Skeletal muscle satellite cell (primary cell): ENCODE data around the gene RNASE7.

Experiments used
- H3K27me3 ChIP-seq: 2 replicates; pipeline ENCODE4 v1.7.0; 2013; ENCODE audit warnings: low read length; ENCODE audit not compliant: control insufficient read depth, insufficient read depth
- H3K36me3 ChIP-seq: 2 replicates; pipeline ENCODE4 v1.7.0; 2013; ENCODE audit warnings: mild to moderate bottlenecking, control low read depth, low read length; ENCODE audit not compliant: insufficient read depth
- H3K4me1 ChIP-seq: 2 replicates; pipeline ENCODE4 v1.7.0; 2013; ENCODE audit warnings: low read length; ENCODE audit not compliant: control insufficient read depth, insufficient read depth
- H3K4me2 ChIP-seq: 2 replicates; pipeline ENCODE4 v1.7.0; 2013; ENCODE audit warnings: mild to moderate bottlenecking, low read length
- H3K4me3 ChIP-seq: 2 replicates; pipeline ENCODE4 v1.7.0; 2013; ENCODE audit warnings: low read length
- H3K9ac ChIP-seq: 2 replicates; pipeline ENCODE4 v1.7.0; 2013; ENCODE audit warnings: mild to moderate bottlenecking, low read depth, low read length, moderate library complexity
- H3K9me3 ChIP-seq: replicated peaks from 2 replicates; pipeline ENCODE4 v1.7.0; 2013; ENCODE audit warnings: mild to moderate bottlenecking, control low read depth, low read length

RNASE7 gene

DNA sequence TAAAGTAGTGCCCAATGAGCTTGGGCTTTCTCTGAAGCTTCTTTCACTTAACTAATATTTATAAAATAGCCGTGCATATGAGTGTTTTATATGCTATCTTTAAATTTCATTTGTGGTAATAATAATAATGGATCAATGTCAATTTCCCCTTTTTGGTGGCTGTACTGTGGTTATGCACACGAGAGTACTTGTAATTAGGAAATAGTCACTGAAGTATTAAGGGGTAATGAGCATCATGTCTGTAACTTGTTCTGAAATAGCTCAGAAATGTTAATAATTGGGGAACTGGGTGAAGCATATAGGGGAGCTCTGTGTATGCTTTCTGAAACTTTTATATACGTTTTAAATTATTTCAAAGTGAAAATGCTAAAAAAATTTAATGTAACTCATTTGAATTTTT is 8.4 kb downstream of the RNASE7 start:
- H3K4me1 ChIP-seq: peaks cover 4% of the 10 kb centered on the region
- H3K36me3 ChIP-seq: no peaks in the 10 kb centered on the region
- peaks cover 7% of the 10 kb centered on the region for H3K27me3 ChIP-seq
- no peak overlapping the region for H3K4me2 ChIP-seq
- H3K4me3 ChIP-seq: no peak overlapping the region
- no peaks in the 10 kb centered on the region for H3K9me3 ChIP-seq
- H3K9ac ChIP-seq: no peak overlapping the region

DNA sequence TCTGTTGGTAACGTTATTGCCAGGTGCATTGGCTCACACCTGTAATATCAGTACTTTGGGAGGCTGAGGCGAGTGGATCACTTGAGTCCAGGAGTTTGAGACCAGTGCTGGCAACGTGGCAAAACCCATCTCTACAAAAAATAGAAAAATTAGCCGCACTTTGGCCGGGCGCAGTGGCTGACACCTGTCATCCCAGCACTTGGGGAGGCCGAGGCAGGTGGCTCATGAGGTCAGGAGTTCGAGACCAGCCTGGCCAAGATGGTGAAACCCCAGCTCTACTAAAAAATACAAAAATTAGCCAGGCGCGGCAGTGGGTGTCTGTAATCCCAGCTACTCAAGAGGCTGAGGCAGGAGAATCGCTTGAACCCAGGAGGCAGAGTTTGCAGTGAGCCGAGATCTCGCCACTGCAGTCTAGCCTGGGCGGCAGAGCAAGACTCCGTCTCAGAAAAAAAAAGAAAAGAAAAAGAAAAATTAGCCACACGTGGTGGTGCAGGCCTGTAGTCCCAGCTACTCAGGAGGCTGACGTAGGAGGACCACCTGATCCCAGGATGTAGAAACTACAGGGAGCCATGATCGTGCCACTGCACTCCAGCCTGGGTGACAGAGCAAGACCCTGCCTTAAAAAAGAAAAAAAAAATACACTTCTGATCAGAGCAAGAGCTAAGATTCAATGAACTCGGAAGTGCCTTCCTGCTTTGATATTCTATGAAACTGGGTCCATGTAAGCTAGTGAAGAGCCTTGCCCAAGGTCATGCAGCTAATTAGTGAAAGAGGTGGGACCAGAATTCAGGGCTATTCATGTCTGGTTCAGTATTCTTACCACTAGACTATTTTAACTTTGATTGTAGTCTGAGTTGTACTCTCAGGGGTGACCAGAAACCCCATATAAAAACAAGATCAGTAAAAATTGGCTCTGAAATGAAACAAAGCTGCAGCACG is 11.3 kb downstream of the RNASE7 start:
- Histone ChIP-seq H3K36me3 (no peaks in the 10 kb centered on the region), H3K4me2 (no peak overlapping the region)

DNA sequence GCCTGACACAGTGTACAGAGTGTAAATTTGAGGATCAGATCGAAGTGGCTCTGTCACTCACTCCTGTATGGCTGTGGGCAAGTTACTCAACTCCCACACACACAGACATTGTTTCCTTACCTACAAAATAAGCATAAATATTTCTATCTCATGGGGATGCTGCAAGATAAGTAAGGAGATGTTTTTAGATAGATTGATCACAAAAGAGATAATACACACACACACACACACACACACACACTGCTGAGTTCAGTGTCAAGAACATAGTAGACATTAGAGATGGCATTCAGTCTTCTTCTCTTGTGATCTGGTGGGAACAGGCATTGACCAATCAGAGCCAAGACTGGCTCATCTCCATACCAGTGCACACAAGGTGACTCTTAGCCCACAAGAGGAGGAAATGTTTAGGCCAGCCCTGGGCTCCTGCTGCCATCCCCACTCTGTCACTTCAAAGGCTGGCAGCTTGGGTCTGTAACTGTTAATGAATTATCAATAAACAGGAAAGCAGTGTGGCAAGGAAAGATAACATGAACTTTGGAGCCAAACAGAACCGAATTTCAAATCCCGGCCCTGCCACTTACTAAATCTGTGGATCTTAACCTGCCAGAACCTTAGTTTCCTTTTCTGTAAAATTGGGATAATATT is 12.1 kb downstream of the RNASE7 start:
- Histone ChIP-seq H3K9me3 (no peaks in the 10 kb centered on the region), H3K4me2 (no peak overlapping the region), H3K4me1 (no peaks in the 10 kb centered on the region), H3K4me3 (no peak overlapping the region), H3K36me3 (no peaks in the 10 kb centered on the region), H3K27me3 (peaks cover 6% of the 10 kb centered on the region), H3K9ac (no peak overlapping the region)

More for the DNA sequence above, 11.3 kb downstream of the RNASE7 start:
- no peaks in the 10 kb centered on the region for H3K9me3 ChIP-seq
- H3K9ac ChIP-seq: no peak overlapping the region
- H3K27me3 ChIP-seq: peaks cover 6% of the 10 kb centered on the region
- H3K4me3 ChIP-seq: no peak overlapping the region
- peaks cover 4% of the 10 kb centered on the region for H3K4me1 ChIP-seq

DNA sequence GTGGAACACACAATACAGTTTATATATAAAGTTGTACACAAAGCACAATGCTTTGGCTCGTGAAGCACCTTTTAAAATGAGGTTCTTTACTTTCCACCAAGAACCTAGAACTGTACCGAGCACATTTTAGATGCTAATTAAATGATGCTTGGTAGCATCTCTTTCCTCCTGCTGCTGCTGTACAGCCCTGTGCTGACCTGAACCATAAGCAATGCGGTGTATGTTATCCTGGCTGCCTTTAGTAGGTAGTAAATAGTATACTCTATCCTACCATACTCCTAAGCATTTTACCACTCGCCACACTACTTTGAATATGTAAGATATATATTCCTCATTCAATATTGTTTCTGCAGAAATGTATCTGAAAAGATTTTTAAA is 12.6 kb downstream of the RNASE7 start:
- H3K9ac ChIP-seq: no peak overlapping the region
- H3K4me1 ChIP-seq: no peaks in the 10 kb centered on the region
- no peaks in the 10 kb centered on the region for H3K36me3 ChIP-seq
- no peak overlapping the region for H3K4me2 ChIP-seq
- peaks cover 6% of the 10 kb centered on the region for H3K27me3 ChIP-seq
- no peaks in the 10 kb centered on the region for H3K9me3 ChIP-seq
- no peak overlapping the region for H3K4me3 ChIP-seq

DNA sequence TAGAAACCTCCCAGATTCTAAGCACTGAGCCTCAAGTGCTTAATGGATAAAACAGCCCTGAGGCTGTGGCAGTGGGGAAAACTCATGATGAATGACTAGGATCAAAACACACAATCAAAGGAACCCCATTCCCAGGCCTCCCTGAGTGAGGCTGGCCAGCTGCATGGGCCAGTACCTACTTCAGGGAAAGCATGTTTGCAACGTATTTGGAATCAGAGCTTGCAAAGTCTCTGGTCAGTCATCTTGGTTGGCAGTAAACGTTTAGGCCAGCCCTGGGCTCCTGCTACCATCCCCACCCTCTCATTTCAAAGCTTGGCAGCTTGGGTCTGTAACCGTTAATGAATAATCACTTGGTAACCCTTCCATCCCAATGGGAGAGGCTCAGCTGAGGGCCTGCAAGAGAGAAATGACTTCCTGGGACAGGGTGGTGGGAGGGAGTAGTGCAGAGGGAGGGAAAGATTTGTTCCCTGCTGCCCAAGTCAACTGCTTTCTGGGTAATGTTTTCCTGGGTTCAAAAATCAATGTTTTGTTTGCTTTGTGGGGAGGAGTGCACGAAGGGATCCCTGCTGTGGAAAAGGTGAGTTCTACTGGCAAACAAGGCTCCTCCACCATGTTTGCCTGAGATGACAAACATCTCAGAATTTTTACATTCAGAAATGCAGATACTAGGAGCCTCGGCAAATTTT is 13.4 kb downstream of the RNASE7 start:
- H3K9me3 ChIP-seq: no peaks in the 10 kb centered on the region

DNA sequence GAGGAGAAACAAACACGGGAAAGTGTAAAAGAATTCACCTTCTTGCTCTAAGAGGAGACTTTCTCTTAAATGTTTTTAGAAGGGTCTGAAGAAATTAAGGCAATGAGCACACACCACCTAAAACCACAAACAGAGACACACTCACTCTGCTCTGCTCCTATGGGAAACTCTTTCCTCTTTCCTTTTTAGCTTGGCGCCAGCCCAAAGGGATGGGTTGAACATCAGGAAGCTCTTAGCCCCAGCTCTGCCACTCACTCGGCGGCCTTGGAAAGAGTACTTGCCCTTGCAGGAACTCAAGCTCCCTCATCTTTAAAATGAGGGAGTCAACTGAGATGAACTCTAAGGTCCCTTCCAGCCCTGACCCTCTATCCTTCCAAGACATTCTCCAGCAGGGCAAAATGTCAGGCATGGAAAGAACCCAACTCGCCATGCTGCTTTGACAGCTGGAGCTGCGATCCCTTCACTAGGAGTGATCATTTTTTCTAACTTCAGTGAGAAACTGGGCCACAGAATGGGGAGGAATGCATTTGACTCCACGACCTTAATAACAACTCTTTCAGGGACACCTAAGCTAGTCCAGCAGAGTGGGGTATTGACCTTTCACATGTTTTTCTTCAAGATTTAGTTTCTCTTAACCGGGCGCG is 14.5 kb downstream of the RNASE7 start:
- no peaks in the 10 kb centered on the region for H3K4me1 ChIP-seq
- H3K9me3 ChIP-seq: no peaks in the 10 kb centered on the region
- no peak overlapping the region for H3K9ac ChIP-seq
- peaks cover 7% of the 10 kb centered on the region for H3K27me3 ChIP-seq
- H3K4me3 ChIP-seq: no peak overlapping the region
- no peak overlapping the region for H3K4me2 ChIP-seq
- H3K36me3 ChIP-seq: no peaks in the 10 kb centered on the region

More for the DNA sequence above, 13.4 kb downstream of the RNASE7 start:
- Histone ChIP-seq H3K27me3 (peaks cover 9% of the 10 kb centered on the region), H3K4me3 (no peak overlapping the region), H3K4me2 (no peak overlapping the region), H3K4me1 (no peaks in the 10 kb centered on the region), H3K9ac (no peak overlapping the region), H3K36me3 (no peaks in the 10 kb centered on the region)

DNA sequence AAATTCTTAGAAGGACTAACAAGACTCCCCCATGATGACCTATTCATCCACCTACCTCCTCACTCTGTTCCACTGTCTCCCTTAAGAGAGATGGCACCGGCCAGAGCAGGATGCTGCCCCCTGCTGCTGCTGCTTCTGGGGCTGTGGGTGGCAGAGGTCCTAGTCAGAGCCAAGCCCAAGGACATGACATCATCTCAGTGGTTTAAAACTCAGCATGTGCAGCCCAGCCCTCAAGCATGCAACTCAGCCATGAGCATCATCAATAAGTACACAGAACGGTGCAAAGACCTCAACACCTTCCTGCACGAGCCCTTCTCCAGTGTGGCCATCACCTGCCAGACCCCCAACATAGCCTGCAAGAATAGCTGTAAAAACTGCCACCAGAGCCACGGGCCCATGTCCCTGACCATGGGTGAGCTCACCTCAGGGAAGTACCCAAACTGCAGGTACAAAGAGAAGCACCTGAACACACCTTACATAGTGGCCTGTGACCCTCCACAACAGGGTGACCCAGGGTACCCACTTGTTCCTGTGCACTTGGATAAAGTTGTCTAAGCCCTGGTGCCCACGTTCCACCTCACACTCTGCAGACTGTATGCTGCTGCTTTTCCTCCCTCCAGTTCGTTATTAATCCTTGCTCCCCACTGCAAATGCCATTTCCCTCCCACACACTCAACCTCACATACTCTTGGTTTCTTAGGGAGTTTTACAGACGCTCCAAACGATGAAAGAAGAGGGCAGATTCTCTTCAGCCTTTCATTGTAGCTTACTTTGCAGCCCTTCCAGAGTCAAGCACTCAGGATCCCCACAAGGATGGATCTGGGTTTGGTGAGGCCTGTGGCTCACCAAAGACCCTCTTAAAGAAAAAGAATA is 15.9 kb downstream of the RNASE7 start, which contains the start of gene RNASE8:
Gene RNASE8, plus strand, starts transcription at position 20 of the 873 bp plus-strand sequence. Its CDS starts 71 bp downstream, at position 91.
- H3K9ac ChIP-seq: no peak within 1 kb of the TSS
- peaks cover 5% of the 10 kb centered on the region for H3K27me3 ChIP-seq
- H3K4me1 ChIP-seq: peaks cover 2% of the 10 kb centered on the region
- no peaks in the 10 kb centered on the region for H3K36me3 ChIP-seq
- H3K4me3 ChIP-seq: no peak within 1 kb of the TSS
- no peak within 1 kb of the TSS for H3K4me2 ChIP-seq
- no peaks in the 10 kb centered on the region for H3K9me3 ChIP-seq

DNA sequence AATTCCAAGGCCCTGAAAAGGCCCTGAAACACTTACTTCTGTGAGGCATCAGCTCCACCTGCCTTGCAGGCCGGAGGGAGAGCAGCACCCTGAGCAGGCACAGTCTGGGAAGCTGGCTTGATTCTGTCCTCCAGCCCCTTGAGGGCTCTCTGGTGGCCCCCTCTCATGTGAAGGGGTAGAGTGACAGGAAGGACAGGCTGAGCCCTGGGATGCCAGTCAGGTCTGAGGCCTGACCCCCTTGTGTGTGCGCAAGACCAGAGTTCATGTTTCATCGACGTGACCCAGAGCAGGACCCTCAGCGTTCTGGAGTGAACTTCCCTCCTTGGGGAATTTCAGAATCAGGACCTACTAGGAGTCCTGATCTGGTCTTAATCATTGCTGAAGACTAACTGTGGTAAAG is 16.7 kb downstream of the RNASE7 start:
- Histone ChIP-seq H3K9me3 (no peaks in the 10 kb centered on the region), H3K36me3 (no peaks in the 10 kb centered on the region), H3K27me3 (peaks cover 5% of the 10 kb centered on the region), H3K9ac (no peak overlapping the region), H3K4me3 (no peak overlapping the region), H3K4me1 (peaks cover 10% of the 10 kb centered on the region), H3K4me2 (no peak overlapping the region)

DNA sequence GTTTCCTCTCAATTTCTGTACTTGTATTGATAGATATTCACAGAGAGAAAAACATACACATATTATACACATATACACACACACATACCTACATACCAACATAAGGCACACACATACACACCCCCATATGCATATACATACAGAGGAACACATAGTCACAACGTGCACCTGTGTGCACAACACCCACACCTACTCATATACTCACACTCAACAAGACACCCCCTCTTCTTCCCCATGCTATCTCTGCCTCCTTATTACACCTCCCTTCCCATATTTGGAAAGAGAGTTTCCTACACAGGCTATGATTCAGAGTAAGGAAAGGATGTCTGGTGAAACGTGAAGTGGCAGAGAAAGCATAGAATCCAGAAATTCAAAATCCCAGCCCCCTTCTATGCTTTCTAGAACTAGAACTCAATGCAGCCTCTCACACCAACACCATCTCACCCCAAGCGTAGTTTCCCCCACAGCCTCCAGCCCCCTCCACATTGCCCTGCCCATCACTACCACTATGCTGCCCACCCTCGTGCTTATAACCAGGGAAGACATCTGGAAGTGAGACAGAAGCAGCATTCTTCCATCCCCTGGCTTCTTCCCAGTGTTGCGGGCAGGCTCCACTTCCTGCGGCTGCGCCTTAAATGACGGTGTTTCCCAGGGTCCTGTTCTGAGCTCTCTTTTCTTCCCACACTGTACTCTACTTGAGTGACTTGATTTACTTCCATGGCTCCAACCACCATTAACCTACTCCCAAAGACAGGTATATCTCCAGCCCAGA is 17.9 kb downstream of the RNASE7 start:
- H3K9me3 ChIP-seq: no peaks in the 10 kb centered on the region

More for the DNA sequence above, 17.9 kb downstream of the RNASE7 start:
- H3K4me2 ChIP-seq: no peak overlapping the region
- H3K36me3 ChIP-seq: no peaks in the 10 kb centered on the region
- no peak overlapping the region for H3K9ac ChIP-seq
- peaks cover 11% of the 10 kb centered on the region for H3K4me1 ChIP-seq
- H3K27me3 ChIP-seq: peaks cover 5% of the 10 kb centered on the region
- no peak overlapping the region for H3K4me3 ChIP-seq
